ENCODE data around the gene SERPINI2. TPM values are rescaled to one million over a fixed set of nuclear protein-coding genes. Genes with fewer than 3 reads are reported as not detected.

SERPINI2 gene
- total and polyA plus RNA-seq, 2 of the 8 experiments (the other 6 are each of a cell fraction or from before 2014, with no cell fraction given): 0.26 TPM; not detected in 1

DNA sequence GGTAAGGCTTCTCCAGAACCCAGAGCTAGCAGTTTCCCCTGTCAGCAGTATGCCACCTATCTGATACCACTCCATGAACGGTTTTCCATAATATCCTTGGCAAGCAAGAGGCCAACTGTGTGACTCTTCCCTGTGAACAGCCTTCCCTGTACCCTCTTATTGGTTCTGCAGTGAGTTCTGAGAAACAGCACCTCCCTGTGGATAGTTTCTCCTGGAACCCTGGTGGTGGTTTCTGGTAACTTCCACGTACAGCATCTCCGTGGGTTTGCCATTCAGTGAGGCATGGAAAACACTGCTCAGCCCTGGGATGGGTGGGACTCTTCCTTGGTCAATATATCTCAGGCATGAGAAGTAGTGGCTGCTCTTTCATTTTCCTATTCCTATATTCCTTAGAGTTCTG is 19.4 kb upstream of the SERPINI2 start (continued):
- TF ChIP-seq POU5F1 (IDR thresholded peaks at IDR 0.05; ENCODE audit: low read depth, low read length) (no peak), RBBP5 (IDR thresholded peaks at IDR 0.05; ENCODE audit: borderline replicate concordance, low read depth, low read length) (no peak)

Measured in H1 (cell line).